ENCODE results near the gene KCNN2. TPM values are rescaled to one million over a fixed set of nuclear protein-coding genes. Genes with fewer than 3 reads are reported as not detected.
A peak's percentile ranks its signal among the peaks of the same experiment; 100 is the strongest.
"Not testable (repeated sequence)": the region's sequence is repeated elsewhere in the genome, so short reads cannot be mapped to it uniquely, and the experiment has no call there.

Gene KCNN2
- total RNA-seq, 1 donor from 2014 or later: 3.9 TPM

DNA sequence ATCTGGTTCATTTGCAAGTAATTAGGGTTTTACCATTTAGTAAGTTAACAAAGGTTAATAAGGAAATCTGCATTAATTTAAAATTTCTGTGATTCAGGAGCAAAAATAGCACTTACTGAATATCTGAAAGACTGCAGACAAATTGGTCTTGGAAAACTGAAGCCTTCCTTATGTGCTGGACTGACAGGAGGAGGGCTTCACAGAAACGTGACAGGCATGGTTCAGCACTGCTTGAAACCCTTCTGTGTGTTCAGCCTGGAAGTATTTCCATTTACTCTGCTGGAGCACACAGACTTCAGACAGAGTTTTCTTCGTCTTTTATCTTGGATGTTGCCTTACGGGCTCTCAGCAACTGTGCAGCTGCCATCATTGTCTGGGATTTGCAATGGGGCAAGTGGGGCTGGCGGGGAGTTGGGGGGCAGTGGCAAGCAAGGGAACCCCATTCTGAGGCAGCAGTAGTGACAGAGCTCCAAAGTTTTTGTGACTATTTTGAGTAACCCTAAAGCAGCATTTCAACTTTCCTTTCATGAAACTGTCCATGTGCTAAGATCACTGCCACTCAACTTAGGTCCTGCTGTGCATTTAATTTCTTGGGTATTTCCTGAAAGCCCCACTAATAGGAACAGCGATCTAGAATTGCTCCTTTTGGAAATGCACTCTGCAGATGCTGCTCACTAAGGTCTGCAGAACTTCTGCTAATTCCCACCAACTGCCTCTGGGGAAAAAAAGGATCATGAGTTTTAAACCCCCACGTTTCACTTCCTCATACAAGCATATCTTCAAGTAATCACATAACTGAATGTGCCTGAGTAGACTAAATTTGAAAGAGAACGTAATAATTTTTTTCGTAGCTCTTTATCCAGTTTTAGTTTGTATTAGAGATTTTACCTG is 56.6 kb downstream of the KCNN2 start:
- peak; percentile 78 for DNase-seq (ENCODE audit: low spot score)

DNA sequence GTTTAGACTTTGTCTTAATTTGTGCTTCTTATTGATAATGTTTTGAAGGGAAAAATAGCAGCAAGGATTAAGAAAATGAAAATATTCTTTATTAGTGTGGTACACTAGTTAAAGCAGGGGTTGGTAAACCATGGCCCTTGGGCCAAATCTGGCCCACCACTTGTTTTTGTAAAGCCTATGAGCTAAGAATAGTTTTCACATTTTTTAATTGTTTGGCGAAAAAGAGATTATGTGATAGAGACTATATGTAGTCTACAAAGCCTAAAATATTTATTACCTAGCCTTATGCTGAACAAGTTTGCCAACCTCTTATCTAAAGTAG is 57.2 kb downstream of the KCNN2 start:
- no peak for DNase-seq (ENCODE audit: low spot score)

DNA sequence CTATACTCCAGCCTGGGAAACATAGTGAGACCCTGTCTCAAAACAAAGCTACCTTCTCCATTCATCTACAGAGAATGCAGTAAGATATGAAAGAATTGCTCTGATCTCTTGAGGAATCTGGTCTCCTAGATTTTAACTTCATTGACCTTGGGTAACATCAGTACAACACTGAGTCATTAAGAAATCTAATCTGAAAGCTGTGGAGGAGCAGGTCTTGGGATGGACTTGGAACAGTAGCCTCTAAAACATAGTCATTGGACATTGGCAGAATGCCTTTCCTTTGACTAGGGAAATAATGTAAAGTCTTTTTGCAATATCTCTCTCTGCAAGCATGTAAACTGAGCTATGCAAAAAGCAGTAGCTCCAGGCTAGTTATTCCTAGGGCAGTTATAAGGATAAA is 58.1 kb downstream of the KCNN2 start:
- DNase-seq (ENCODE audit: low spot score): peak; percentile 56

GRCh38 chr5:114427204-114427603 is 65.3 kb downstream of the KCNN2 start:
- DNase-seq (ENCODE audit: low spot score): no peak

DNA sequence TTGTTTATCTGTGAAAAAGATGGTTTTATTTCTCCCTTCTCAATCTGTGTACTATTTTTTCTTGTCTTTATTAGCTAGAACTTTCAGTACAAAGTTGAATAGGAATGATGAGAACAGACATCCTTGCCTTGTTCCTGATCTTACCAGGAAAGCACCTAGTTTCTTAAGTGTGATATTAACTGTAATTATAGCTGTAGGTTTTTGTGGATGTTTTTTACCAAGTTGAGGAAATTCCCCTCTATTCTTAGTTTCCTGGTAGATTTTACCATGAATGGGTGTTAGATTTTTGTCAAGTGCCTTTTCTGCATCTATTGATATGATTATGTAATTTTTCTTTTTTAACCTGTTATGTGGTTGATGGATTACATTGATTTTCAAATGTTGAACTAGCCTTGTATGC is 68.7 kb downstream of the KCNN2 start:
- DNase-seq (ENCODE audit: low spot score): no peak

DNA sequence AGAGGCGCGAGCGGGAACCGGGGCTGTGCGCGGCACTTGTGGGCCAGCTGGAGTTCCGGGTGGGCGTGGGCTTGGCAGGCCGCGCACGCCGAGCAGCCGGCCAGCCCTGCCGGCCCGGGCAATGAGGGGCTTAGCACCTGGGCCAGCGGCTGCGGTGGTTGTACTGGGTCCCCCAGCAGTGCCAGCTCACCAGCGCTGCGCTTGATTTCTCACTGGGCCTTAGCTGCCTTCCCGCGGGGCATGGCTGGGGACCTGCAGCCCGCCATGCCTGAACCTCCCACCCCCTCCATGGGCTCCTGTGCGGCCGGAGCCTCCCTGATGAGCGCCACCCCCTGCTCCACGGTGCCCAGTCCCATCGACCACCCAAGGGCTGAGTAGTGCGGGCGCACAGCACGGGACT is 70.8 kb downstream of the KCNN2 start:
- not testable (repeated sequence) for DNase-seq (ENCODE audit: low spot score)

GRCh38 chr5:114434396-114435219 is 72.7 kb downstream of the KCNN2 start:
- DNase-seq (ENCODE audit: low spot score): peak; percentile 70

DNA sequence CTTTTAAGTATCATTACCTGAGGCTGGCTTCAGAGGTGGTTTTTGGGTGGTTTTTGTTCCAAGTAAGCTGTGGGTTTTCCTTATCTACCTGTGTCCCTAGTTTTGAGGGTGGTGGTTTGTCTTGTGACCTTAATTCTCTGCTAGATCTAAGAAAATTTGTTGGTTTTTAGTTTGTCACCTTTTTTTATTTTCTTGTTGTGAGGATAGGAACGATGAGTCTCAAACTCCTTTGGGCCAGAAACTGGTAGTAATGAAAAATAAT is 73.3 kb downstream of the KCNN2 start:
- no peak for DNase-seq (ENCODE audit: low spot score)

DNA sequence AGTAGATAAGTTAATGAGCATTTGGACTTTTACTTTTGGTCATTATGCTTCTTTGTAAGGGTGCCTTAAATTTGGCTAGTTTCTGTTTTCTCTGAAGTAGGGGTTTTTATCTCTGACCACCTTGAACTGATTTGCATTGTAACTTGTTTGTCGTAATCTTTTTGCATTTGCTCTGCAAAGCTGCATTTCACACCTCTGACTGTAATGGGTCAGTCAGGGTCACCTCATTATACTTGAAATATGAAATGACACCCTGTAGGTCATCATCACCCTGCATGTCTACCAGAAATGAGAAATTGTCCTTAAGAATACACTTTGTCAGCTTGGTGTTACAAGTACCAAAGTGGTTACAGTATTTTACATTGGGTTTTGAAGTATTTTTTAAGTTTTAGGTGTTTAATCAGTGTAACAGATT is 74.0 kb downstream of the KCNN2 start:
- no peak for DNase-seq (ENCODE audit: low spot score)

GRCh38 chr5:114437936-114438335 is 76.1 kb downstream of the KCNN2 start:
- DNase-seq (ENCODE audit: low spot score): peak; percentile 35

GRCh38 chr5:114438471-114438870 is 76.6 kb downstream of the KCNN2 start:
- no peak for DNase-seq (ENCODE audit: low spot score)

- DNase-seq (ENCODE audit: low spot score): no peak
Measured at GRCh38 chr5:114447084-114447773, 85.4 kb downstream of the KCNN2 start.

DNA sequence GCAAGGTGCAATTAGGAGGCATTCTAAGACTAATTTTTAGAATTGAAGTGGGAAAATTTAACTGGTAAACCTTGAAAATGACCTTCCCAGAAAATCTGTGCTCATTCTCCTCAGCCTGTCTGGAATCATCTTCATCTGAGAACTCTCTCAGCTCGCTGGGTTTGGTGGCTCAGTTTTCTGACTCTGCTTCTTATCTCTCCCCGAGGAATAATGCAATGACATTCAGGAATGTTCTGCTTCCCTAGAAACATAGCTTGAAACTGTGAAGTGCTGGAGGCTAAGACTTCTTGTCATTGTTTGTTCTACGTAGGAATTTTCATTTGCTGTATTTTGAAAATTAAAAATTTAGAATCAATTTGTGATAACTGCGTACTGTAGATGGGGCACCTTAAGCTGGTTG is 86.6 kb downstream of the KCNN2 start:
- DNase-seq (ENCODE audit: low spot score): peak; percentile 77

DNA sequence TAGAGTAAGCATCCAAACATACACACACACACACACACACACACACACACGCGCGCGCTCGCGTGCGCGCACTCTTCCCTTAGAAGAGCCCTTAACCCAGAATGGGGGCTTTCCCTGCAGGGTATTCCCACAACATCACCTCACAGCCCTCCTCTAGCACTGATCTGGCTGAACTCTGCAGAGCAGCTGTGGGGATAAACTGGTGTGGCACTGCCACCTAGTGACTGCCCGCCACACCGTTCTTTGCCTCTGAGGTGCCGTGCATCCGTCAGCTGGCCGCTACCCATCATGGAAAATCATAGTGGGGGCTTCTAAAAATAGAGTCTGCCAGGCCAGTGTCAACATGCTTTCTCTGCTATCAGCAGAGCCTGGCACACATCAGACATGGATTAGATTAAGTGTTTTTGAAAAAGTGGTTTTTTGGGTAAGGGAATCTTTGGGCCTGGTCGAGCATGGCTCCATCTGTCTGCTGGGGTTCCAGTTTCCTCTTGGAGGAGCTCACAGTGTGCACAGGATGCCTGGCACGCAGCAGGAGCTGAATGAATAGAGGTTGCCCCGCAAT is 88.1 kb downstream of the KCNN2 start:
- peak; percentile 89 for DNase-seq (ENCODE audit: low spot score)

DNA sequence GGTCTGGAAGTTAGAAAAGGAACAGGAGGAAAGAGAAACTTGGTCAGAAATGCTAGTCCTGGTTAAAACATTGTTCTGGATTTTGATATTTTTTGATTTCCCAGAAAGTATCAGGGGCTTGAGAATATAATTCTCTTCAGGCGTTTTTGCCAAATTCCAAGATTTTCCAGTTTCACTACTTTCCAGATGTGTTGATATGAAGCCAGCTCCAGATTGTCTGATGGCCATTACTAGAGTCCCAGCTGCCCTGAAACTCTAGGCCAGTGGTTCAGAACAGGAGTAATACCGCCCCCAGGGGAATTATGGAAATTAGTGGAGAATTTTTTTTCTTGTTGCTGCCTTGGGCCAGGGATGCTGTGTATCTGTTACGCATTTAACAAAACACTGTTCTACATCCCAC is 88.6 kb downstream of the KCNN2 start:
- DNase-seq (ENCODE audit: low spot score): peak; percentile 82

DNA sequence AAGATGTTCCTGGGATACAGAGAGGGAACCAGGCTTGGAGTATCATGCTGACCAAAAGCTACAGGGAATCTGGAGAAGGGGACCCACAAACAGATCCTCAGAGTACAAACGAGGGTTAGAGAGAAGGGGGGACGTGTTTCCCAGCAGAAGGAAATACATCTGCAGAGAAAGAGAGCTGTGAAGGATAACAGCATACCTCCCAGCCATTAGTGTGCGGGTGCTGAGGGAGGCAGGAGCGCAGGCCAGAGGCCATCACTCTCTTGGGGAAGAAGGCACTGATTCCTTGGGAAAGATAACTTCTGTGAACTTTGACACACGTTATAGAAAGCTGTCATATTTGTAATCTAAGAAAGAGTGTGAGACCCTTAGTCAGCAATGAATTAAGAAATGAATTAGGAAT is 96.9 kb downstream of the KCNN2 start:
- DNase-seq (ENCODE audit: low spot score): no peak

DNA sequence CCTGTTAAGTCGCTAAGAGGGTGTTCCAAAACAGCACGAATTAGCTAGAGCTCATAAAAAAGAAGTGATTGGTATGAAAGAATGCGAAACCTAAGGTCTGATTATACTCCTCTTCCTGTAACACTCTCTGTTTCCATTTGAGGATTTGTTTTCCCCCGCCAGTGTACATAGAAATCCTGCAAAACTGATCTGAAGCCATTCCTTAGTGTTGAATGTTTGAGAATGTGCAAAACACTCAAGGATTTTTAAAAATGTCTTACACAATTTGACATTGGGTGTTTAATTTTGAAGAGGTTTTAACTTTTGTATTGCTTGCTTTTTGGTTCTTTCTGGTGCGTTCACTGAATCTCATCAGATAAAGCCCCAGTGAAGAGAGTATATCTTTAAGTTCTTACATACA is 105.3 kb downstream of the KCNN2 start:
- peak; percentile 59 for DNase-seq (ENCODE audit: low spot score)

DNA sequence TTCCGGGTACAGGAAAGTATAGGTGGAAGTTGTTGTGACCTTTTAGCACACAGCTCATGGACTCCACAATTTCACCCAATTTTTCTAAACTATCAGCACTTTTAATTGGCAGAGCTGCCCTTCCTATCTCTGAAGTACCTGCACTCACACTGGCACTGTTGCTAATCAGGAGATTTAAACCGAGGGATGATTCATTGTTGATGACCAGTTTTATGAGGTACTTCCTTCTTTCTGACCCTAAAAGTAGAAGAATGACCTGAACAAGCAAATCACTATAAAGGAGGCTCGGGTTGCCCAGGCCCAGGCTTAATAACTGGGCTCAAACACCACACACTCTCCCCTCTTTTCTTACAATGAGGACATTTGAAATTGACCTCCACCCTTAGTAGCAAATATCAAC is 105.9 kb downstream of the KCNN2 start:
- DNase-seq (ENCODE audit: low spot score): peak; percentile 44

DNA sequence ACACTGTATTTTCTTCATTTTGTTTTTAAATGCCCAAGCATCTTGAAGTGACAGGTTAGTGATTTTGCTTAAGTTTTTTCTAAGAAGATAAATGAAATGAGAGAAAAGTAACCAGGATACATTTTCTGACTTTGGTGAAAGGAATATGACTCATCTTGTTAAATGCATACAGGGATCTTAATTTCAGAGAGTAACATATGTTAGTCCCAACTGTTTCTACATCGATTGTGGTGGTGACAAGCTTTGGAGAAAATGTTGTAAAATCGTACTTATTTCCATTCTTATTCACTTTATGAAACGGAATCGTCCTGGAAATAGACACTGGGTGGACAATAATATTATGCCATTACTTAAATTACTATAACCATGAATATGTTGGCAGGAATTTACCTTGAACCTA is 107.5 kb downstream of the KCNN2 start:
- DNase-seq (ENCODE audit: low spot score): no peak

- no peak for DNase-seq (ENCODE audit: low spot score)
Measured at GRCh38 chr5:114471529-114471928, 109.7 kb downstream of the KCNN2 start.

DNA sequence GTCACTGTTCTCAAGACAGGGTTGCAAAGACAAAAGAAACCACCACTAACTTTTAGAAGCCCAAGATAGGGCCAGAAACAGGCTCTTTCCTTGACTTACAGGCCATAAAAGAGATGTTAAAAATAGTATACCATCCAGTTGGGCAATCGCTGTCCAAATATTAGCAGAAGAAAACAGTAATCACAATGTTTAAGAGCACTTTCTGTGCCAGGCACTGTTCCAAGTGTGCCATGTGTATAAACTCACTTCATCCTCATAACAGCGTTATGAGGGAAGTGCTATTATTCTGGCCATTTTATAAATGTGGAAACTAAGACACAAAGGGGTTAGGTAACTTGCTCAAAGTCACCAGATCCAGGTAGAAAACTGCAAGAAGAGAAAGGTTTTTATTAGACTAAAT is 111.7 kb downstream of the KCNN2 start:
- DNase-seq (ENCODE audit: low spot score): peak; percentile 17

GRCh38 chr5:114477816-114478334 is 116.0 kb downstream of the KCNN2 start:
- DNase-seq (ENCODE audit: low spot score): no peak

All from umbilical cord (tissue), 2 donors.